Measurements from ENCODE around the gene LHFPL3.

DNA sequence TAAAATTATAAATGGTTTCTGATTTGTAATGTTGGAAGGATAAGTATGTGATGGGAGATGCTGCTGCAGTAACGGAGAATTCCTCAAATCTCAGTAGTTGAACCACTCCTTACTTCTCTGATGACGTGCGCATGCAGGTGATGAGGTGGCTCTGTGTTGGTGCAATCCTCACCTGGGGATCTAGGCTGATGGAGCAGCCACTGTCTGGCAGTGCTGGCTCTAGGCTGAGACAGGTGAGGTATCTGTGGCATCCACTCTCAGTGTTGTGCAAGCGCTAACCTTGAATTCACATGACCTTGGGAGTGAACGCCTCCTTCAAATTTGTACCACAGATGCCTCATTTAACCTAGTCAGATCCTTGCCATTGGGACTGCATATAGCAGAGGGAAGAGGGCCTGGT lies 35.0 kb downstream of the LHFPL3 start:
- TF ChIP-seq CTCF (IDR thresholded peaks at IDR 0.05) (no peak), EZH2phosphoT487 (IDR thresholded peaks at IDR 0.05) (no peak), EZH2 (IDR thresholded peaks at IDR 0.05) (no peak)
